HepG2 (cell line): ENCODE data around the gene HDLBP.

Experiments
- EHMT2 ChIP-seq: fragments of 200-600 bp; sonication (generic); IDR thresholded peaks from 2 replicates; pipeline ENCODE4 v1.7.0; 2017; ENCODE audit warnings: antibody characterized with exemption, low read depth, low read length, borderline replicate concordance
- ELF4 ChIP-seq: sonication (generic); formaldehyde crosslinking; IDR thresholded peaks from 2 replicates; pipeline ENCODE4 v1.5.0; 2020; ENCODE audit warnings: missing genetic modification reagents, mild to moderate bottlenecking, moderate library complexity, borderline replicate concordance
- GABPB1 ChIP-seq: IDR thresholded peaks from 2 replicates; pipeline ENCODE4 v1.6.1; 2016; ENCODE audit warnings: mild to moderate bottlenecking, missing genetic modification reagents, moderate library complexity, missing compliant biosample characterization
- HDAC2 ChIP-seq: sonication (generic); formaldehyde crosslinking; IDR thresholded peaks from 2 replicates; pipeline ENCODE4 v1.4.0; 2020; ENCODE audit warnings: missing genetic modification reagents
- MYC ChIP-seq: sonication (generic); formaldehyde crosslinking; IDR thresholded peaks from 2 replicates; pipeline ENCODE4 v1.9.0; 2021; ENCODE audit warnings: missing genetic modification reagents, borderline replicate concordance
- NCOA5 ChIP-seq: sonication (generic); formaldehyde crosslinking; IDR thresholded peaks from 2 replicates; pipeline ENCODE4 v1.4.0; 2020; ENCODE audit warnings: missing genetic modification reagents
- YY1 ChIP-seq: IDR thresholded peaks from 2 replicates; pipeline ENCODE4 v1.6.1; 2011; ENCODE audit warnings: low read length, low read depth, moderate library complexity, mild to moderate bottlenecking; ENCODE audit not compliant: insufficient read depth, insufficient replicate concordance
- ZFX ChIP-seq: sonication (generic); formaldehyde crosslinking; IDR thresholded peaks from 2 replicates; pipeline ENCODE4 v1.4.0; 2020; ENCODE audit warnings: mild to moderate bottlenecking, low read depth, missing genetic modification reagents, moderate library complexity
- ZNF180 ChIP-seq: sonication (generic); formaldehyde crosslinking; IDR thresholded peaks from 2 replicates; pipeline ENCODE4 v1.4.0; 2020; ENCODE audit warnings: low read depth, missing genetic modification reagents, borderline replicate concordance
- ZNF251 ChIP-seq: sonication (generic); formaldehyde crosslinking; IDR thresholded peaks from 2 replicates; pipeline ENCODE4 v1.9.0; 2021; ENCODE audit warnings: mild to moderate bottlenecking, missing genetic modification reagents
- ZNF383 ChIP-seq: sonication (generic); formaldehyde crosslinking; IDR thresholded peaks from 2 replicates; pipeline ENCODE4 v1.4.0; 2020; ENCODE audit warnings: missing genetic modification reagents, mild to moderate bottlenecking, borderline replicate concordance
- TF ChIP-seq, protein P1 (sequence below), 2 experiments: sonication (generic) in 1 of 2; formaldehyde crosslinking in 1 of 2; IDR thresholded peaks; 2 replicates each; pipeline versions ENCODE4 v1.5.1 to v1.6.1; 2011 to 2020; ENCODE audit warnings: borderline replicate concordance in 1 of 2, low read depth in 1 of 2, low read length in 1 of 2, mild to moderate bottlenecking in 1 of 2, missing genetic modification reagents in 1 of 2, moderate library complexity in 1 of 2

- no peak for TF ChIP-seq ZNF251
- no peak for TF ChIP-seq MYC (CRISPR knock-in tag)
- TF ChIP-seq ZNF383 (CRISPR knock-in tag): no peak
- TF ChIP-seq, protein P1, sequence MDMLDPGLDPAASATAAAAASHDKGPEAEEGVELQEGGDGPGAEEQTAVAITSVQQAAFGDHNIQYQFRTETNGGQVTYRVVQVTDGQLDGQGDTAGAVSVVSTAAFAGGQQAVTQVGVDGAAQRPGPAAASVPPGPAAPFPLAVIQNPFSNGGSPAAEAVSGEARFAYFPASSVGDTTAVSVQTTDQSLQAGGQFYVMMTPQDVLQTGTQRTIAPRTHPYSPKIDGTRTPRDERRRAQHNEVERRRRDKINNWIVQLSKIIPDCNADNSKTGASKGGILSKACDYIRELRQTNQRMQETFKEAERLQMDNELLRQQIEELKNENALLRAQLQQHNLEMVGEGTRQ (IDR thresholded peaks at IDR 0.05; ENCODE audit: low read depth, low read length): no peak
- TF ChIP-seq, protein P1 (CRISPR knock-in tag; IDR thresholded peaks at IDR 0.05; ENCODE audit: borderline replicate concordance): no peak
- no peak for TF ChIP-seq ZNF180
- TF ChIP-seq ELF4 (CRISPR knock-in tag): no peak
- TF ChIP-seq GABPB1 (CRISPR knock-in tag): no peak
- TF ChIP-seq ZFX (CRISPR knock-in tag): no peak
- TF ChIP-seq NCOA5 (CRISPR knock-in tag): no peak
- no peak for TF ChIP-seq HDAC2 (CRISPR knock-in tag)
- no peak for TF ChIP-seq YY1
- TF ChIP-seq EHMT2: no peak
These were observed 7.2 kb downstream of the HDLBP start for GRCh38 chr2:241308267-241308666.
